Tibial nerve (tissue), 4 donors: ENCODE measurements around the gene SAXO1. TPM values are rescaled to one million over a fixed set of nuclear protein-coding genes. Genes with fewer than 3 reads are reported as not detected.

Source experiments
- DNase-seq, 2 donors: peaks; one replicate each; pipeline ENCODE4 v3.0.0-alpha.2; 2019; ENCODE audit warnings: low spot score in 2 of 2
- H3K27ac ChIP-seq, 4 donors: fragments of 200-600 bp; sonication (generic) in 3 of 4; one replicate each; pipeline ENCODE4 v1.5.1; 2017 to 2019; ENCODE audit warnings: mild to moderate bottlenecking in 1 of 4
- H3K27me3 ChIP-seq, 2 donors: fragments of 200-600 bp; sonication (generic) in 1 of 2; one replicate each; pipeline versions ENCODE4 v1.5.1 to v1.6.0; 2017 to 2019
- H3K36me3 ChIP-seq, 3 donors: fragments of 200-600 bp; sonication (generic); one replicate each; pipeline ENCODE4 v1.5.1; 2018 to 2019
- H3K4me1 ChIP-seq, 4 donors: fragments of 200-600 bp; sonication (generic) in 3 of 4; one replicate each; pipeline ENCODE4 v1.5.1; 2017 to 2019
- H3K4me3 ChIP-seq, 4 donors: fragments of 200-600 bp; sonication (generic) in 3 of 4; one replicate each; pipeline ENCODE4 v1.5.1; 2017 to 2019; ENCODE audit warnings: mild to moderate bottlenecking in 1 of 4, moderate library complexity in 1 of 4
- H3K9me3 ChIP-seq, 4 donors: fragments of 200-600 bp; sonication (generic) in 3 of 4; one replicate each; pipeline ENCODE4 v1.5.1; 2017 to 2019
- EP300 ChIP-seq, 2 donors: sonication (generic); formaldehyde crosslinking; IDR thresholded peaks; one replicate each; pipeline ENCODE4 v1.6.1; 2017; ENCODE audit warnings: antibody characterized with exemption in 2 of 2, mild to moderate bottlenecking in 1 of 2
- POLR2A ChIP-seq, 2 donors: fragments of 450-650 bp; IDR thresholded peaks; one replicate each; pipeline ENCODE4 v1.6.1; 2017; ENCODE audit warnings: antibody characterized with exemption in 2 of 2, mild to moderate bottlenecking in 2 of 2, moderate library complexity in 2 of 2
- WGBS, 2 donors: methylation state at CpG; one replicate each; pipeline ENCODE4 v1.1.5; 2018; 5-methylcytosine and 5-hydroxymethylcytosine counted together
- total RNA-seq, 4 donors: library from RNA; depleted of rRNA; stranded (reverse); fragments of >200 nt; gene quantifications; one replicate each; pipeline ENCODE4 v1.1.0, GENCODE V29; 2016
- TF ChIP-seq, protein P1 (sequence below), 5 experiments: fragments of 200-600 bp in 3 of 5; fragments of 450-650 bp in 2 of 5; sonication (generic) in 3 of 5; IDR thresholded peaks; one replicate each; pipeline ENCODE4 v1.5.1; 2016 to 2019; ENCODE audit warnings: antibody characterized with exemption in 5 of 5, mild to moderate bottlenecking in 3 of 5, moderate library complexity in 2 of 5

The SAXO1 gene, protein sequence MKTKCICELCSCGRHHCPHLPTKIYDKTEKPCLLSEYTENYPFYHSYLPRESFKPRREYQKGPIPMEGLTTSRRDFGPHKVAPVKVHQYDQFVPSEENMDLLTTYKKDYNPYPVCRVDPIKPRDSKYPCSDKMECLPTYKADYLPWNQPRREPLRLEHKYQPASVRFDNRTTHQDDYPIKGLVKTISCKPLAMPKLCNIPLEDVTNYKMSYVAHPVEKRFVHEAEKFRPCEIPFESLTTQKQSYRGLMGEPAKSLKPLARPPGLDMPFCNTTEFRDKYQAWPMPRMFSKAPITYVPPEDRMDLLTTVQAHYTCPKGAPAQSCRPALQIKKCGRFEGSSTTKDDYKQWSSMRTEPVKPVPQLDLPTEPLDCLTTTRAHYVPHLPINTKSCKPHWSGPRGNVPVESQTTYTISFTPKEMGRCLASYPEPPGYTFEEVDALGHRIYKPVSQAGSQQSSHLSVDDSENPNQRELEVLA
- 1 to 10 TPM in 1 of 4 donors, under 1 TPM in 1, not detected in 2; 0.39 to 1.0 TPM for total RNA-seq

- no peak for DNase-seq
- WGBS, 2 donors, result 75 to 82% methylated on average over 14 to 20 of the region's 20 CpGs
- no peak within 1 kb of the TSS for H3K27ac ChIP-seq
- no peak within 1 kb of the TSS for H3K4me3 ChIP-seq
- H3K36me3 ChIP-seq, result no peaks in the 10 kb centered on the region
- peaks cover 0 to 7% (median 0%) of the 10 kb centered on the region in 4 donors for H3K4me1 ChIP-seq
- H3K9me3 ChIP-seq, result no peaks in the 10 kb centered on the region
- H3K27me3 ChIP-seq, result no peaks in the 10 kb centered on the region
- TF ChIP-seq POLR2A (IDR thresholded peaks at IDR 0.05), result no peak
- no peak for TF ChIP-seq EP300 (IDR thresholded peaks at IDR 0.05)
- TF ChIP-seq, protein P1, sequence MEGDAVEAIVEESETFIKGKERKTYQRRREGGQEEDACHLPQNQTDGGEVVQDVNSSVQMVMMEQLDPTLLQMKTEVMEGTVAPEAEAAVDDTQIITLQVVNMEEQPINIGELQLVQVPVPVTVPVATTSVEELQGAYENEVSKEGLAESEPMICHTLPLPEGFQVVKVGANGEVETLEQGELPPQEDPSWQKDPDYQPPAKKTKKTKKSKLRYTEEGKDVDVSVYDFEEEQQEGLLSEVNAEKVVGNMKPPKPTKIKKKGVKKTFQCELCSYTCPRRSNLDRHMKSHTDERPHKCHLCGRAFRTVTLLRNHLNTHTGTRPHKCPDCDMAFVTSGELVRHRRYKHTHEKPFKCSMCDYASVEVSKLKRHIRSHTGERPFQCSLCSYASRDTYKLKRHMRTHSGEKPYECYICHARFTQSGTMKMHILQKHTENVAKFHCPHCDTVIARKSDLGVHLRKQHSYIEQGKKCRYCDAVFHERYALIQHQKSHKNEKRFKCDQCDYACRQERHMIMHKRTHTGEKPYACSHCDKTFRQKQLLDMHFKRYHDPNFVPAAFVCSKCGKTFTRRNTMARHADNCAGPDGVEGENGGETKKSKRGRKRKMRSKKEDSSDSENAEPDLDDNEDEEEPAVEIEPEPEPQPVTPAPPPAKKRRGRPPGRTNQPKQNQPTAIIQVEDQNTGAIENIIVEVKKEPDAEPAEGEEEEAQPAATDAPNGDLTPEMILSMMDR (IDR thresholded peaks at IDR 0.05), result no peak
Observed at GRCh38 chr9:19033015-19033414, at the start of gene SAXO1. Gene SAXO1, minus strand, starts transcription at chr9:19033209. Its CDS starts 301 bp downstream, at chr9:19032908.

DNA sequence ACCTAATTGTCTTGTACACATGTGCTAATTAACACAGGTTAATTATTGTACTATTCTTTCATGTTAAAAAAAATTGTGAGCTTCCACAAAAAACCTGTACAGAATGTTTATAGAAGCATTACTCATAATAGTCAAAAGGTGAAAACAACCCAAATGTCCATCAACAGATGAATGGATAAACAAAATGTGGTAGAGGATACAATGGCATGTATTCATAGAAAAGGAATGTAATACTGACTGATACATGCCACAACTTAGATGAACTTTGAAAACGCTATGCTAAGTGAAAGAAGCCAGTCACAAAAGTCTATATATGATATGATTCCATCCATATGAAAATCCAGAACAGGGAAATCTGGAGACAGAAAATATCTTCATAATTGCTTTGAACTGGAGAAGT lies 41.8 kb upstream of the SAXO1 start:
- 40 to 58% methylated on average over 1 of the region's 1 CpG for WGBS, 2 donors
- no peak overlapping the region for H3K27ac ChIP-seq
- H3K36me3 ChIP-seq, result peaks cover 0 to 94% (median 3%) of the 10 kb centered on the region in 3 donors
- H3K4me3 ChIP-seq, result no peak overlapping the region
- H3K9me3 ChIP-seq, result no peaks in the 10 kb centered on the region
- TF ChIP-seq, protein P1 (IDR thresholded peaks at IDR 0.05), result no peak
- TF ChIP-seq POLR2A (IDR thresholded peaks at IDR 0.05), result no peak
- no peak for TF ChIP-seq EP300 (IDR thresholded peaks at IDR 0.05)
- H3K4me1 ChIP-seq, result no peaks in the 10 kb centered on the region
- no peaks in the 10 kb centered on the region for H3K27me3 ChIP-seq
- DNase-seq, result no peak

DNA sequence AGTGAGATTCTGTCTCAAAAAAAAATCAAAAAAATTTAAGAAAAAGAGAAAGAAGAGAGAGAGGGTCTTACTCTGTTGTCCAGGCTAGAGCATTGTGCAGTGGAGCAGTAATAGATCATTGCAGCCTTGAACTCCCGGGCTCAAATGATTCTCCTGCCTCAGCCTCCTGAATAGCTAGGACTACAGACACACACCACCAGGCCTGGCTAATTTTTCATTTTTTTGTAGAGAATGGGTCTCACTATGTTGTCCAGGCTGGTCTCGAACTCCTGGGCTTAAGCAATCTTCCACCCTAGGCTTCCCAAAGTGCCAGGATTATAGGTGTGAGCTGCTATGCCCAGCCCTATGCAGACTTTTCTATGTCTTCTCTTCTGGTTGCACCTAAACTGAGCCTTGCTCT lies 41.2 kb upstream of the SAXO1 start:
- H3K27ac ChIP-seq, result no peak overlapping the region
- H3K4me1 ChIP-seq, result no peaks in the 10 kb centered on the region
- no peaks in the 10 kb centered on the region for H3K9me3 ChIP-seq
- no peak for DNase-seq
- peaks cover 0 to 94% (median 3%) of the 10 kb centered on the region in 3 donors for H3K36me3 ChIP-seq
- no peak overlapping the region for H3K4me3 ChIP-seq
- WGBS, 2 donors, result 94 to 95% methylated on average over 2 of the region's 2 CpGs
- no peaks in the 10 kb centered on the region for H3K27me3 ChIP-seq
- TF ChIP-seq, protein P1 (IDR thresholded peaks at IDR 0.05), result no peak
- TF ChIP-seq POLR2A (IDR thresholded peaks at IDR 0.05) (no peak), EP300 (IDR thresholded peaks at IDR 0.05) (no peak)

GRCh38 chr9:19057033-19057432 lies 24.0 kb upstream of the SAXO1 start:
- no peak for DNase-seq
- TF ChIP-seq EP300 (IDR thresholded peaks at IDR 0.05) (no peak), POLR2A (IDR thresholded peaks at IDR 0.05) (no peak)
- TF ChIP-seq, protein P1 (IDR thresholded peaks at IDR 0.05), result no peak

More at GRCh38 chr9:19057033-19057432, 24.0 kb upstream of the SAXO1 start:
- no peak overlapping the region for H3K4me3 ChIP-seq
- H3K27ac ChIP-seq, result no peak overlapping the region
- peaks cover 0 to 25% (median 2%) of the 10 kb centered on the region in 4 donors for H3K4me1 ChIP-seq
- no peaks in the 10 kb centered on the region for H3K9me3 ChIP-seq
- H3K27me3 ChIP-seq, result no peaks in the 10 kb centered on the region
- H3K36me3 ChIP-seq, result peaks cover 0 to 60% (median 0%) of the 10 kb centered on the region in 3 donors
